ENCODE measurements around the gene TRMT61A.

TRMT61A gene

DNA sequence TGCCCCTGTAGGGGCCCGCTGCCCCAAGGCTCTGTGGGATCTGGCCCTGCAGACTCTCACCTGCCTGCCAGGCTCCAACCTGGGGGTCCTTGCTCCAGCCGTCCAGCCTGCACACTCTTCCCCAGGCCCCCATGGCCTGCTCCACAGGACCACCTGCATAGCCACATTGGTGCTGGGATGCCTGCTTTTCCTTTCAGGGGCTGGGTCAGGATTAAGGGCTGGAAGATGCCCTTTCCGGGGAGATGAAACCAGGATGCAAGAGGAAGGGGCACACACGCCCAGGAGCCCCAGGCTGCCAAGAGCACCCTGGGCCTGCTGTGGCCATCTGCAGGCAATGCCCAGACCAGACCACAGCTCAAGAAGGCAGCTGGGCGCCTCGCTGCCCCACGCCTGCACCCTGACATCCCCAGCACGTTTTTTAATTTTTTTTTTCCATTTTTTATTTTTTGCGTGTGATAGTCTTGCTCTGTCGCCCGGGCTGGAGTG, 18.5 kb downstream of the TRMT61A start:
- FAIRE-seq (no peak), DNase-seq (ENCODE audit: insufficient read length, low spot score) (no peak)
- TF ChIP-seq POLR2A (IDR thresholded peaks at IDR 0.05; ENCODE audit: low read depth, low read length): no peak

- FAIRE-seq (no peak), DNase-seq (ENCODE audit: insufficient read length, low spot score) (no peak)
- TF ChIP-seq POLR2A (IDR thresholded peaks at IDR 0.05; ENCODE audit: low read depth, low read length): no peak
These were observed 19.0 kb downstream of the TRMT61A start for GRCh38 chr14:103547941-103548462.

GRCh38 chr14:103548463-103549351, 19.7 kb downstream of the TRMT61A start:
- DNase-seq (ENCODE audit: insufficient read length, low spot score) (no peak), FAIRE-seq (no peak)
- no peak for TF ChIP-seq POLR2A (IDR thresholded peaks at IDR 0.05; ENCODE audit: low read depth, low read length)

DNA sequence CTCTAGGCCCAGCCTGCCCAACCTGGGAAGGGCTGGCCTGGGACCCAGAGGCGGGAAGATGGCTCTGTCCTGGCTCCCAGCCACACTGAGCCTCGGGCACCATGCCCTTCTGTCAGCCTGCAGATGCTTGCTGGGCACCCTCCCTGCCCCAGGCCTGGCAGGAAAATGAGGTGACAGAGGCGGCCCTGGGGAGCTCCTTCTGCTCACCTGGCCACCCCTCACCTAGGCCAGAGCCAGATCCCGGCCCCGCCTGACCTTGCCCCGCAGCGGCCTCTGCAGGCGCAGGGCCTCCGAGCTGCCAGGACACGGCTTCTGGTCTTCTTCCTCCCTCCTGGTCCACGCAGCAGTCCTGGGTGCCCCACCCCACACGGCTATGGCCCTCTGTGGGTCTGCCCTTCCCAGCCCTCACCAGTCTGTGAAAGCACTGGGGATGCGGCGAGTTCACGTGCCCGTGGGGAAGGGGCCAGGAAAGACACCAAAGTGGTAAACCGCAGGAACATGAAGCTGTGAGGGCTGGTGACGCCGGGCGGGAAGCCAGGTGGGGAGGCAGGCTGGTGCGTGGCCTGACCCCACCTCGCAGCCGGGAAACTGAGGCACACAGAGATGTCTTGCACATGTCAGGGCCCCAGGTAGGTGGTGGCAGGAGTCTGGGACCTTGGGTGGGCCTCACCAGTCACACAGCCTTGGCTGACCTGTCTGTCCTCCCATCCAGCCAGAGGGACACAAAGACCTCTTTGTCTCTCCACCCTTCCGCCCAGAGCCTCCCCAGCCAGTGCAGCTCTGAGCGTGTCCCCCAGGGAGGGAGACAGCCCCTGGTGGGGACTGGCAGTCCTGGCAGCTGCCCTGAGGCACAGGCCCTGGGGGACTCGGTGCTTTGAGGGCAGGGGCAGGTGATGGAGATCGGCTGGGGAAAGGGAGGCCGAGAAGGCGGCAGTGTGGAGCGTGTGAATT, 20.6 kb downstream of the TRMT61A start:
- no peak for FAIRE-seq
- DNase-seq (ENCODE audit: insufficient read length, low spot score): no peak
- no peak for TF ChIP-seq POLR2A (IDR thresholded peaks at IDR 0.05; ENCODE audit: low read depth, low read length)

- TF ChIP-seq POLR2A (IDR thresholded peaks at IDR 0.05; ENCODE audit: low read depth, low read length): no peak
- FAIRE-seq: no peak
- no peak for DNase-seq (ENCODE audit: insufficient read length, low spot score)
These were observed 21.7 kb downstream of the TRMT61A start for GRCh38 chr14:103550451-103551337.

DNA sequence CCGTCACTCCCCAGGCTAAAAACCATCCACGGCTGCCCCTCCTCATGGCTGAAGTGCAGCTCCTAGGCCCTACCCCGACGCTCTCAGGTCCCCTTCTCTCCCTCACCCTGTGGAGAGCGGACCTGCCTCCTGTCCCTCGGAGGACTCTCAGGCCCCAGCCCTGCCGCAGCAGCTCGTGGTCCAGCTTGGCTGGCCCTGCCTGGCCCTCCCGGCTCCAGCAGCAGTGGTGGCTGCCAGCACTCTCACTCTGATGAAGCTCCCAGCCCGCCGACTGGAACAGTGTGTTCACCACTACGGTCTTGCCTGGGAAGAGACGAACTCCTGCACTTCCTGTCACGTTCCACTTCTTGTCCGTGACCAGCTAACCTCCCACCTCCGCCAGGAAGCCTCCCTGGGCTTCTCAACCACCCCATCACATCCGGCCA, 22.4 kb downstream of the TRMT61A start:
- no peak for TF ChIP-seq POLR2A (IDR thresholded peaks at IDR 0.05; ENCODE audit: low read depth, low read length)
- DNase-seq (ENCODE audit: insufficient read length, low spot score): no peak
- no peak for FAIRE-seq

GRCh38 chr14:103552011-103552845, 23.2 kb downstream of the TRMT61A start:
- TF ChIP-seq POLR2A (IDR thresholded peaks at IDR 0.05; ENCODE audit: low read depth, low read length): no peak
- DNase-seq (ENCODE audit: insufficient read length, low spot score) (peak; percentile 70), FAIRE-seq (peak; percentile 98)

GRCh38 chr14:103552846-103553210, 23.8 kb downstream of the TRMT61A start:
- TF ChIP-seq POLR2A (IDR thresholded peaks at IDR 0.05; ENCODE audit: low read depth, low read length): no peak
- FAIRE-seq: no peak
- DNase-seq (ENCODE audit: insufficient read length, low spot score): no peak

- DNase-seq (ENCODE audit: insufficient read length, low spot score) (no peak), FAIRE-seq (no peak)
- no peak for TF ChIP-seq POLR2A (IDR thresholded peaks at IDR 0.05; ENCODE audit: low read depth, low read length)
These were observed 26.8 kb downstream of the TRMT61A start for GRCh38 chr14:103555559-103556337.

GRCh38 chr14:103556946-103557758, 28.2 kb downstream of the TRMT61A start:
- no peak for DNase-seq (ENCODE audit: insufficient read length, low spot score)
- no peak for FAIRE-seq
- TF ChIP-seq POLR2A (IDR thresholded peaks at IDR 0.05; ENCODE audit: low read depth, low read length): no peak
